Measurements from ENCODE around the gene GPR132. TPM values are rescaled to one million over a fixed set of nuclear protein-coding genes. Genes with fewer than 3 reads are reported as not detected.
"Not testable (repeated sequence)": the region's sequence is repeated elsewhere in the genome, so short reads cannot be mapped to it uniquely, and the experiment has no call there.

Gene GPR132
- total RNA-seq, 2 donors from 2014 or later: 0.67 to 1.2 TPM

- DNase-seq (ENCODE audit: low spot score): no peak
- Histone ChIP-seq H3K4me3 (no peak overlapping the region), H3K27ac (no peak overlapping the region), H3K4me1 (peaks cover 0 to 25% of the 10 kb centered on the region in 2 donors), H3K36me3 (no peaks in the 10 kb centered on the region), H3K27me3 (no peaks in the 10 kb centered on the region), H3K9me3 (no peaks in the 10 kb centered on the region)
- TF ChIP-seq CTCF (IDR thresholded peaks at IDR 0.05): no peak
These were observed 2.1 kb upstream of the GPR132 start for GRCh38 chr14:105067140-105067968.

- no peaks in the 10 kb centered on the region for H3K36me3 ChIP-seq
- no peaks in the 10 kb centered on the region for H3K9me3 ChIP-seq
- no peak overlapping the region for H3K4me3 ChIP-seq
- H3K27me3 ChIP-seq: no peaks in the 10 kb centered on the region
- no peak for TF ChIP-seq CTCF (IDR thresholded peaks at IDR 0.05)
- peaks cover 0 to 32% of the 10 kb centered on the region in 2 donors for H3K4me1 ChIP-seq
- peak overlapping the region in 1 of 2 donors; percentile 35 for H3K27ac ChIP-seq
- no peak for DNase-seq (ENCODE audit: low spot score)
These were observed 1.2 kb upstream of the GPR132 start for GRCh38 chr14:105066240-105067071.

GRCh38 chr14:105064721-105065143, 498 bp downstream of the GPR132 start:
- H3K4me3 ChIP-seq: peak overlapping the region; percentile 5 to 22
- no peaks in the 10 kb centered on the region for H3K9me3 ChIP-seq
- no peaks in the 10 kb centered on the region for H3K27me3 ChIP-seq
- no peaks in the 10 kb centered on the region for H3K36me3 ChIP-seq
- TF ChIP-seq CTCF (IDR thresholded peaks at IDR 0.05): no peak
- peak overlapping the region; percentile 53 to 56 for H3K27ac ChIP-seq
- H3K4me1 ChIP-seq: peaks cover 0 to 49% of the 10 kb centered on the region in 2 donors
- no peak for DNase-seq (ENCODE audit: low spot score)

GRCh38 chr14:105064001-105064400, 1.2 kb downstream of the GPR132 start:
- DNase-seq (ENCODE audit: low spot score): no peak
- H3K36me3 ChIP-seq: no peaks in the 10 kb centered on the region
- no peak for TF ChIP-seq CTCF (IDR thresholded peaks at IDR 0.05)
- no peaks in the 10 kb centered on the region for H3K9me3 ChIP-seq
- H3K4me3 ChIP-seq: peak overlapping the region in 1 of 2 donors; percentile 22
- peaks cover 0 to 56% of the 10 kb centered on the region in 2 donors for H3K4me1 ChIP-seq
- no peaks in the 10 kb centered on the region for H3K27me3 ChIP-seq
- H3K27ac ChIP-seq: peak overlapping the region in 1 of 2 donors; percentile 53

GRCh38 chr14:105063506-105063905, 1.7 kb downstream of the GPR132 start:
- H3K36me3 ChIP-seq; DNase-seq (ENCODE audit: low spot score); H3K4me3 ChIP-seq; H3K9me3 ChIP-seq; H3K27me3 ChIP-seq: not testable (repeated sequence)
- Histone ChIP-seq H3K4me1 (peaks cover 0 to 61% of the 10 kb centered on the region in 2 donors), H3K27ac (peak overlapping the region in 1 of 2 donors; percentile 4)

- Histone ChIP-seq H3K27me3 (no peaks in the 10 kb centered on the region), H3K9me3 (no peaks in the 10 kb centered on the region), H3K4me1 (peaks cover 0 to 63% of the 10 kb centered on the region in 2 donors), H3K36me3 (no peaks in the 10 kb centered on the region), H3K27ac (peak overlapping the region in 1 of 2 donors; percentile 4), H3K4me3 (no peak overlapping the region)
- DNase-seq (ENCODE audit: low spot score): no peak
- TF ChIP-seq CTCF (IDR thresholded peaks at IDR 0.05): no peak
These were observed 2.2 kb downstream of the GPR132 start for GRCh38 chr14:105063056-105063455.
